SU-DHL-6 (cell line): ENCODE data around the gene RAB40C.

ENCODE experiments used
- EZH2phosphoT487 ChIP-seq: fragments of 200-600 bp; sonication (generic), shearing (Covaris generic); conservative IDR thresholded peaks from 2 replicates; pipeline ENCODE4 v1.6.1; 2018; ENCODE audit warnings: mild to moderate bottlenecking, antibody characterized with exemption, low read length, moderate library complexity, mixed read lengths
- TF ChIP-seq, protein P1 (sequence below): fragments of 200-600 bp; sonication (generic); IDR thresholded peaks from one replicate; pipeline ENCODE4 v1.5.1; 2017; ENCODE audit warnings: antibody characterized with exemption, mild to moderate bottlenecking, low read length, moderate library complexity; ENCODE audit not compliant: insufficient read depth, poor library complexity, severe bottlenecking

DNA sequence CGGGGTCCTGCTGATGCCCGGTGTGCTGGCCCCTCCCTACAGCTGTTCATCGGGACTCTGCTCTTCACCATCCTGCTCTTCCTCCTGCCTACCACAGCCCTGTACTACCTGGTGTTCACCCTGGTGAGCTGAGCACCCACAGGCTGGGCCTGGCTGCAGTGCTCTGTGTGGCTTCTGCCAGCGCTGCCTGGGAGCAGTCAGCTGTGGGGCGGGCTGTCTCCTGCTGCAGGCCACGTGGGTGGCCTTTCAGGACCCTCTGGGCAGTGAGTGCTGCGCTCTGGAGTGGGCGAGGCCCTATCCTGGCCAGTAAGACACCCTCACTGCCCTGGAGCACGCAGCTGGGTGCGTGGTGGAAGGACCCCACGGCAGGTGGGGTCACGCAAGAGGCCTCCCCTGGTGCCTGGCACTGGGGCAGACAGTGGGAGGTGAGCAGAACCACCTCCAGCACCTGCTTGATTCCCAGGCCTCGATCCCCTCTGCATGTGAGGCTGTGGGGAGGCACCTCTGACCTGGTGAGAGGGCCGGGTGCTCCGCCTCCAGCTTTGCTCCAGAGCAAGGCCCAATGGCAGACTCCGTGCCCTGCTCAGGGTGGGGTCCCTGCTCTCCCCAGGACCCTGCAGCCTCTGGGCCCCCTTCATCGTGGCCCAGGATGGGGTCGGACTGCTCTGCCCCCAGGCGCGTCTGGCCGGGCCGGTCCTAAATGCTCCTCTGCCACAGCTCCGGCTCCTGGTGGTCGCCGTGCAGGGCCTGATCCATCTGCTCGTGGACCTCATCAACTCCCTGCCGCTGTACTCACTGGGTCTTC is 9.5 kb upstream of the RAB40C start:
- TF ChIP-seq, protein P1, sequence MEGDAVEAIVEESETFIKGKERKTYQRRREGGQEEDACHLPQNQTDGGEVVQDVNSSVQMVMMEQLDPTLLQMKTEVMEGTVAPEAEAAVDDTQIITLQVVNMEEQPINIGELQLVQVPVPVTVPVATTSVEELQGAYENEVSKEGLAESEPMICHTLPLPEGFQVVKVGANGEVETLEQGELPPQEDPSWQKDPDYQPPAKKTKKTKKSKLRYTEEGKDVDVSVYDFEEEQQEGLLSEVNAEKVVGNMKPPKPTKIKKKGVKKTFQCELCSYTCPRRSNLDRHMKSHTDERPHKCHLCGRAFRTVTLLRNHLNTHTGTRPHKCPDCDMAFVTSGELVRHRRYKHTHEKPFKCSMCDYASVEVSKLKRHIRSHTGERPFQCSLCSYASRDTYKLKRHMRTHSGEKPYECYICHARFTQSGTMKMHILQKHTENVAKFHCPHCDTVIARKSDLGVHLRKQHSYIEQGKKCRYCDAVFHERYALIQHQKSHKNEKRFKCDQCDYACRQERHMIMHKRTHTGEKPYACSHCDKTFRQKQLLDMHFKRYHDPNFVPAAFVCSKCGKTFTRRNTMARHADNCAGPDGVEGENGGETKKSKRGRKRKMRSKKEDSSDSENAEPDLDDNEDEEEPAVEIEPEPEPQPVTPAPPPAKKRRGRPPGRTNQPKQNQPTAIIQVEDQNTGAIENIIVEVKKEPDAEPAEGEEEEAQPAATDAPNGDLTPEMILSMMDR: no peak
- TF ChIP-seq EZH2phosphoT487: no peak
